ENCODE data around the gene RNF220. TPM values are rescaled to one million over a fixed set of nuclear protein-coding genes. Genes with fewer than 3 reads are reported as not detected.

The RNF220 gene
- total RNA-seq, 6 experiments from 2014 or later, result 19.2 to 57.9 (median 23.0) TPM

DNA sequence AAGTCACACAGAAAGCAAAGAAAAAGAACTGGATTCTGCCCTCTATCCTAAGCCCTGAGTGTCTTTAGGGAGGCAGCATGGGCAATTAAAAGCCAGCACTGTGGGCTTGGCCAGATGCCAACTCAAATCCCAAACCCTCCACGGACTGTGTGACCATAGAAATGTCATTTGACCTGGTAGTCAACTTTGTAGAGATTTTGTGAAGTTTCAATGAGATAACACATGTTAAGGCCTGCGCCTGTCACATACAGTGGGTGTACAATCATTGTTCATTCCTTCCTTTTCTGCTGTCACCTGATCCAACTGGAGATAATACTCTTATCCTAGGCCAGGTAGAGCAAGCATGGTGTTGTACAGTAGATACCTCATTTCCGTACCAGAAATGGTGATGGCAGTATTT is 215.0 kb downstream of the RNF220 start:
- 83% methylated on average over 3 of the region's 3 CpGs for WGBS (ENCODE audit: insufficient coverage, low coverage, low lambda C conversion rate, missing lambda C conversion rate)
- ATAC-seq, result no peak
- Histone ChIP-seq H3K9me3 (no peaks in the 10 kb centered on the region), H3K4me3 (no peak overlapping the region), H3K27me3 (no peaks in the 10 kb centered on the region), H3K36me3 (no peaks in the 10 kb centered on the region), H3K27ac (no peak overlapping the region), H3K4me1 (peaks cover 0 to 7% (median 0%) of the 10 kb centered on the region in 4 donors)
- TF ChIP-seq, protein P1, sequence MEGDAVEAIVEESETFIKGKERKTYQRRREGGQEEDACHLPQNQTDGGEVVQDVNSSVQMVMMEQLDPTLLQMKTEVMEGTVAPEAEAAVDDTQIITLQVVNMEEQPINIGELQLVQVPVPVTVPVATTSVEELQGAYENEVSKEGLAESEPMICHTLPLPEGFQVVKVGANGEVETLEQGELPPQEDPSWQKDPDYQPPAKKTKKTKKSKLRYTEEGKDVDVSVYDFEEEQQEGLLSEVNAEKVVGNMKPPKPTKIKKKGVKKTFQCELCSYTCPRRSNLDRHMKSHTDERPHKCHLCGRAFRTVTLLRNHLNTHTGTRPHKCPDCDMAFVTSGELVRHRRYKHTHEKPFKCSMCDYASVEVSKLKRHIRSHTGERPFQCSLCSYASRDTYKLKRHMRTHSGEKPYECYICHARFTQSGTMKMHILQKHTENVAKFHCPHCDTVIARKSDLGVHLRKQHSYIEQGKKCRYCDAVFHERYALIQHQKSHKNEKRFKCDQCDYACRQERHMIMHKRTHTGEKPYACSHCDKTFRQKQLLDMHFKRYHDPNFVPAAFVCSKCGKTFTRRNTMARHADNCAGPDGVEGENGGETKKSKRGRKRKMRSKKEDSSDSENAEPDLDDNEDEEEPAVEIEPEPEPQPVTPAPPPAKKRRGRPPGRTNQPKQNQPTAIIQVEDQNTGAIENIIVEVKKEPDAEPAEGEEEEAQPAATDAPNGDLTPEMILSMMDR (IDR thresholded peaks at IDR 0.05), result no peak
- TF ChIP-seq POLR2A (IDR thresholded peaks at IDR 0.05), result no peak
- no peak for DNase-seq
- intact Hi-C loops (cut with DNase I), result no loop called here

DNA sequence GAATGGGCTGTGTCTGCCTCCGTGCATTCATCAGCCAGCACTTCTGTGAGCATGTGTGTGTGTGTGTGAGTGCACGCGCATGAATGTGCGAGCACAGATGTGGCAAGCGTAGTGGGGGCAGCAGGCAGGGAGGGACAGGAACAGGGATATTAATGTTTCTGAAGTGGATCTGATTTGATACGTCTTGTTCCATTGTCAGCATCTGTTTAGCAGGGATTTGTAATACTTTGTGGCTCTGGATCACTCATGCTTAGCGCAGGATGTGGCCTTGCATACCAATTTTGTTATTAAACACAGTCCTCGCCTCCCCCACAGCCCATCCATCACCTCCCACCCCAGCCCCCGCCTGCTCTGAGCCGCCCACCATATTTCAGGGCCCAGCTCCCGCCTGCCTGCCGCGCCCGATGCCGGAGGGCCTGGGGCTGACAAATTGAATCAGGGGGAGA is 216.8 kb downstream of the RNF220 start:
- intact Hi-C loops (cut with DNase I), result no loop called here
- no peaks in the 10 kb centered on the region for H3K27me3 ChIP-seq
- no peaks in the 10 kb centered on the region for H3K9me3 ChIP-seq
- no peak overlapping the region for H3K4me3 ChIP-seq
- WGBS (ENCODE audit: insufficient coverage, low coverage, low lambda C conversion rate, missing lambda C conversion rate), result 92% methylated on average over 14 of the region's 15 CpGs
- no peak for ATAC-seq
- H3K27ac ChIP-seq, result no peak overlapping the region
- no peak for TF ChIP-seq POLR2A (IDR thresholded peaks at IDR 0.05)
- TF ChIP-seq, protein P1 (IDR thresholded peaks at IDR 0.05), result no peak
- no peak for DNase-seq
- peaks cover 0 to 7% (median 0%) of the 10 kb centered on the region in 4 donors for H3K4me1 ChIP-seq
- no peaks in the 10 kb centered on the region for H3K36me3 ChIP-seq

DNA sequence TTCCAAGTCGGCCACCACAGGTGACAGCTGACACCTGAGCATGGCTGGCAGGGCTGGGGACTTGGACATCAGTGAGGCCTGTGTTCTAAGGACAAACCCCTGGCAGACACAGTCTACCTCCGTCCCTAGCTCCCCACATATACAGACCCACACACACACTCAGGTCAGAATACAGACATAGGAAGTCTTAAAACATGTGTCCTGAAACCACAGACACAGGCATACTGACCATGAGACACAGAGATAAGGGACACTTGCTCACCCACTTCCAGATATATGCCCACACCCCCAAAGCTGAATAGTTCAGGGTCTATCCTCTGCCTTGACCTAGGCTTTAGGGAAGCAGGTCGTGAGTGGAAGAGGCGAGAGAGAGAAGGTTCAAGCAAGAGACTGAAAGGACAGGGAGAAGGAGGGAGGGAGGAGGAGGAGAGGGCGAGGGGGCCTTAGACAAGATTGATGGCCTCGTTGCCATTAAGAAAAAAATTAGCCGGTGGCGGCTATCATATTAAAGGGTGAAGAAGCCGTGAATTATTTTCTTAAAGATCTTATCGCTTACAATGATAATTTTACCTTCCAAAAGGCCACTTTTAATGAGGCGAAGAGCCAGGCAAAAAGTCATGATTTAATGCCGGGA is 219.3 kb downstream of the RNF220 start:
- no peak for ATAC-seq
- Histone ChIP-seq H3K27ac (no peak overlapping the region), H3K36me3 (no peaks in the 10 kb centered on the region), H3K9me3 (no peaks in the 10 kb centered on the region), H3K4me1 (no peaks in the 10 kb centered on the region), H3K4me3 (no peak overlapping the region), H3K27me3 (no peaks in the 10 kb centered on the region)
- intact Hi-C loops (cut with DNase I), result no loop called here
- TF ChIP-seq, protein P1 (IDR thresholded peaks at IDR 0.05), result no peak
- TF ChIP-seq POLR2A (IDR thresholded peaks at IDR 0.05), result no peak
- WGBS (ENCODE audit: insufficient coverage, low coverage, low lambda C conversion rate, missing lambda C conversion rate), result 69% methylated on average over 11 of the region's 12 CpGs
- no peak for DNase-seq

DNA sequence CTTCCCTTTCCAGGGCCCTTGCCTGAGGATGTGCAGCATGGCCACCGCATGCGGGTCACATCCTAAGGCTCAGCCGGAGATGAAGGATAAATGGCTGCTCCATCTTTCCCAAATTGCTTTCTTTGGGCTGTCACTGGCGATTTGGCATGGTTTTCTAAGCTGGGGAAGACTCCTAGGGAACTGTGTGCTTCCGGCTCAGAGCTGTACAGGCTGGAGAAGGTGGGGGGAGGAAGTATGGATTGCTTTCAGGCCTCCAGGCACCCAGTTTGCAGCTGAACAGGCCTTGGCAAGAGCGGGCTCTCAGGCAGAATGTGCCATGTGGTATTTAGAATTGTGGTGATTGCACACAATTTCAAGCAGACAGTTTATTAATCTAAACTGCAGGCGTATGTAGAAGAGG is 220.3 kb downstream of the RNF220 start:
- Histone ChIP-seq H3K36me3 (no peaks in the 10 kb centered on the region), H3K27ac (no peak overlapping the region), H3K9me3 (no peaks in the 10 kb centered on the region), H3K4me1 (no peaks in the 10 kb centered on the region), H3K27me3 (no peaks in the 10 kb centered on the region), H3K4me3 (no peak overlapping the region)
- ATAC-seq, result no peak
- no peak for TF ChIP-seq POLR2A (IDR thresholded peaks at IDR 0.05)
- TF ChIP-seq, protein P1 (IDR thresholded peaks at IDR 0.05), result no peak
- WGBS (ENCODE audit: insufficient coverage, low coverage, low lambda C conversion rate, missing lambda C conversion rate), result 93% methylated on average over 2 of the region's 7 CpGs
- intact Hi-C loops (cut with DNase I), result no loop called here
- no peak for DNase-seq
